H1 (cell line): ENCODE data around the gene PARP15.

Experiments
- CBX5 ChIP-seq: fragments of 300-800, 300-1000 bp; sonication (generic); IDR thresholded peaks from 2 replicates; pipeline ENCODE4 v1.7.1; 2016; ENCODE audit warnings: antibody characterized with exemption, low read length, low read depth
- CBX8 ChIP-seq: fragments of 300-800, 300-1000 bp; sonication (generic); IDR thresholded peaks from 2 replicates; pipeline ENCODE4 v1.7.1; 2016; ENCODE audit warnings: low read depth, low read length, borderline replicate concordance
- CEBPB ChIP-seq: IDR thresholded peaks from 2 replicates; pipeline ENCODE4 v1.6.1; 2012; ENCODE audit warnings: low read depth, low read length
- EP300 ChIP-seq, 2 experiments: IDR thresholded peaks; 1 replicate in 1 of 2; 2 replicates in 1 of 2; pipeline ENCODE4 v1.6.1; 2011 to 2012; ENCODE audit warnings: low read depth in 2 of 2, low read length in 2 of 2, mild to moderate bottlenecking in 2 of 2, borderline replicate concordance in 1 of 2, inconsistent platforms in 1 of 2, moderate library complexity in 1 of 2
- MAFK ChIP-seq: IDR thresholded peaks from 2 replicates; pipeline ENCODE4 v1.6.1; 2012; ENCODE audit warnings: low read depth, mild to moderate bottlenecking, improper control_type of control experiment, low read length
- PHF8 ChIP-seq: fragments of 200-600 bp; sonication (generic); conservative IDR thresholded peaks from 2 replicates; pipeline ENCODE4 v1.7.1; 2012; ENCODE audit warnings: low read depth, mild to moderate bottlenecking, inconsistent platforms, low read length, moderate library complexity
- POLR2A ChIP-seq, 2 experiments: IDR thresholded peaks; 1 replicate in 1 of 2; 2 replicates in 1 of 2; pipeline ENCODE4 v1.6.1; 2011; ENCODE audit warnings: low read depth in 2 of 2, low read length in 2 of 2, mild to moderate bottlenecking in 2 of 2; ENCODE audit errors: control extremely low read depth in 1 of 2
- TF ChIP-seq, protein P1 (sequence below), 3 experiments: IDR thresholded peaks; 1 replicate in 2 of 3; 2 replicates in 1 of 3; pipeline versions ENCODE4 v1.5.1 to v1.6.1; 2011; ENCODE audit warnings: low read length in 3 of 3, mild to moderate bottlenecking in 3 of 3, inconsistent platforms in 2 of 3, low read depth in 1 of 3, moderate library complexity in 1 of 3; ENCODE audit not compliant: insufficient read depth in 1 of 3; ENCODE audit errors: control extremely low read depth in 1 of 3
- TF ChIP-seq, protein P2 (sequence below): IDR thresholded peaks from 2 replicates; pipeline ENCODE4 v1.6.1; 2012; ENCODE audit warnings: inconsistent platforms

DNA sequence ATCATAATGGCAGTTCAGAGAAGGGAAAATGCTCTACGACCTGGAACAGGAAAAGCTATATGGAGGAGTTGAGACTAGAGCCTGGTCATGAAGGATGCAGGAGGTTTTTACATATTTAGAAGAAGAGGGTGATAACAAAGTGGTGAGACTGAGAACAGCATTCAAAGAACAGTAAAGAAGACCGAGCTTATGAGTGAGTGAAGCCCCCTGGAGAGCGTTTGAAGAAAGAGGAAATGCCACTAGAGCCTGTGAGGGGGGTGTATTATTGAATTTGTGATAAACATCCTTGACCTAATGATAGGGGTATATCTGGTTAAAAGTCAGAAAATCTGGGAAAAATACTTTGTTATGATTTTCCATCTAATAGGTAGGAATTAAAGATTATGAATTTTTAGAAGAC, 17.5 kb upstream of the PARP15 start:
- TF ChIP-seq, protein P1, sequence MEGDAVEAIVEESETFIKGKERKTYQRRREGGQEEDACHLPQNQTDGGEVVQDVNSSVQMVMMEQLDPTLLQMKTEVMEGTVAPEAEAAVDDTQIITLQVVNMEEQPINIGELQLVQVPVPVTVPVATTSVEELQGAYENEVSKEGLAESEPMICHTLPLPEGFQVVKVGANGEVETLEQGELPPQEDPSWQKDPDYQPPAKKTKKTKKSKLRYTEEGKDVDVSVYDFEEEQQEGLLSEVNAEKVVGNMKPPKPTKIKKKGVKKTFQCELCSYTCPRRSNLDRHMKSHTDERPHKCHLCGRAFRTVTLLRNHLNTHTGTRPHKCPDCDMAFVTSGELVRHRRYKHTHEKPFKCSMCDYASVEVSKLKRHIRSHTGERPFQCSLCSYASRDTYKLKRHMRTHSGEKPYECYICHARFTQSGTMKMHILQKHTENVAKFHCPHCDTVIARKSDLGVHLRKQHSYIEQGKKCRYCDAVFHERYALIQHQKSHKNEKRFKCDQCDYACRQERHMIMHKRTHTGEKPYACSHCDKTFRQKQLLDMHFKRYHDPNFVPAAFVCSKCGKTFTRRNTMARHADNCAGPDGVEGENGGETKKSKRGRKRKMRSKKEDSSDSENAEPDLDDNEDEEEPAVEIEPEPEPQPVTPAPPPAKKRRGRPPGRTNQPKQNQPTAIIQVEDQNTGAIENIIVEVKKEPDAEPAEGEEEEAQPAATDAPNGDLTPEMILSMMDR (IDR thresholded peaks at IDR 0.05; ENCODE audit: control extremely low read depth in 1 of 3, insufficient read depth in 1 of 3, low read depth in 1 of 3, low read length in 3 of 3) = no peak
- TF ChIP-seq, protein P2, sequence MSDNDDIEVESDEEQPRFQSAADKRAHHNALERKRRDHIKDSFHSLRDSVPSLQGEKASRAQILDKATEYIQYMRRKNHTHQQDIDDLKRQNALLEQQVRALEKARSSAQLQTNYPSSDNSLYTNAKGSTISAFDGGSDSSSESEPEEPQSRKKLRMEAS = no peak
- TF ChIP-seq CBX5 = no peak
- TF ChIP-seq PHF8 = no peak
- no peak for TF ChIP-seq CEBPB
- TF ChIP-seq CBX8 = no peak
- TF ChIP-seq POLR2A (IDR thresholded peaks at IDR 0.05; ENCODE audit: control extremely low read depth in 1 of 2, low read depth in 2 of 2, low read length in 2 of 2) = no peak
- TF ChIP-seq MAFK = no peak
- no peak for TF ChIP-seq EP300 (IDR thresholded peaks at IDR 0.05; ENCODE audit: borderline replicate concordance in 1 of 2, low read depth in 2 of 2, low read length in 2 of 2)
